NK-92 treated with Interleukin-12 subunit alpha and Interleukin-12 subunit beta, amount 100 ng/mL, for 24 hours (cell line): ENCODE data around the gene ZNF366.

ENCODE experiments used
- DNase-seq: peaks from one replicate; lab custom pipeline; 2025; lab: John Stamatoyannopoulos, UW

ZNF366 gene, protein sequence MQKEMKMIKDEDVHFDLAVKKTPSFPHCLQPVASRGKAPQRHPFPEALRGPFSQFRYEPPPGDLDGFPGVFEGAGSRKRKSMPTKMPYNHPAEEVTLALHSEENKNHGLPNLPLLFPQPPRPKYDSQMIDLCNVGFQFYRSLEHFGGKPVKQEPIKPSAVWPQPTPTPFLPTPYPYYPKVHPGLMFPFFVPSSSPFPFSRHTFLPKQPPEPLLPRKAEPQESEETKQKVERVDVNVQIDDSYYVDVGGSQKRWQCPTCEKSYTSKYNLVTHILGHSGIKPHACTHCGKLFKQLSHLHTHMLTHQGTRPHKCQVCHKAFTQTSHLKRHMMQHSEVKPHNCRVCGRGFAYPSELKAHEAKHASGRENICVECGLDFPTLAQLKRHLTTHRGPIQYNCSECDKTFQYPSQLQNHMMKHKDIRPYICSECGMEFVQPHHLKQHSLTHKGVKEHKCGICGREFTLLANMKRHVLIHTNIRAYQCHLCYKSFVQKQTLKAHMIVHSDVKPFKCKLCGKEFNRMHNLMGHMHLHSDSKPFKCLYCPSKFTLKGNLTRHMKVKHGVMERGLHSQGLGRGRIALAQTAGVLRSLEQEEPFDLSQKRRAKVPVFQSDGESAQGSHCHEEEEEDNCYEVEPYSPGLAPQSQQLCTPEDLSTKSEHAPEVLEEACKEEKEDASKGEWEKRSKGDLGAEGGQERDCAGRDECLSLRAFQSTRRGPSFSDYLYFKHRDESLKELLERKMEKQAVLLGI

DNA sequence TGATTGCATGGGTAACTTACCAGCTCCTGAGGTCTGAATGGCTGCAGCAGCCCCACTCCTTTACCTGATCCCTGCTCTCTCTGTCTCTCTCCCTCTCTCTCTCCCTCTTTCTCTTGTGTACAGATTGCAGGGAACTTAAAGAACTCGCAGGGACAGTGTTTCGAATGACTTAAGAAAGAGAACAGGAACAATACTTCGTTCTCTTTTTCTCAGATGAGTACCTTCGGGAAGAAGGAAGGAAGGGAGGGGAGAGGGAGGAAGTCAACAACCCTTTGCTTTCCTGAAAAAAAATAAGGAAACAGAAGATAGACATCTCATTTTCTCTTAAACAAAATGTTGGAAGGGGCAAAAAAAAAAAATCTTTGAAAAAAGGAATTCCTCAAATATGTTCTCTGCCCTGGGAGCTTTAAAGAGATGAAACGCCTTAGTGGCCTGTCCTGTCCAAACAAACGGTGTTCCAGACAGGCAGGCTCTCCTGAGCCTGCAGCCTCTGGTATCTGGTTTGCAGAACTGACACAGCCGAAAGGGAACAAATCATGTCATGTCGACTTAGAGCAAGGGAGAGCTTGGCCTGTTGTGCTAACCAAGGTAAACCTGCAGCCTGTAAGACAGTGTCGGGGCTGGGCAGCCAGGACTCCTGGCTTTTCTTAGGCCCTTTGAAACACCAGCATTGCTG is at the start of gene ZNF366:
ZNF366 (minus strand) TSS at position 180 of the 676 bp plus-strand sequence. CDS start 45,914 bp downstream, outside the sequence.
- no peak for DNase-seq

GRCh38 chr5:72556351-72557166 is 49.3 kb upstream of the ZNF366 start:
- no peak for DNase-seq

DNA sequence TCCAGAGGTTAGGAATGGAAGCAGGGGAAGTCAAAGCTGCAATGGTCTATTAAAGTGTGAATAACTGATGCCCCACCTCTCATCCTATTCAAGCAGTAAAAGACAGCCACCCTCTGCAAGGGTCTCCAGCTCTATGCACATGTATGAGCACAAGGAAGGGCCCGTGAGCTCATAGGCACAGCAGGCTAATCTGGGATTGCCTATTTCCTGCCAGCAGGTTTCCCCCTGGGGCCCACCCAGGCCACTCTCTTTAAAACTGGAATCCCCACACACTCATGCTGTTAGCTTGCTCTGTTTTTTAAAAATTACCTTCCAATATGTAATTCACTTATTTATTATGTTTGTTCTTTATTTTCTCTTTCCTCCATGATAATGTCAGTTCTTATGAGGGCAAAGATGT is 48.7 kb upstream of the ZNF366 start:
- no peak for DNase-seq

- DNase-seq: no peak
Observed at GRCh38 chr5:72554897-72555296, 47.7 kb upstream of the ZNF366 start.

DNA sequence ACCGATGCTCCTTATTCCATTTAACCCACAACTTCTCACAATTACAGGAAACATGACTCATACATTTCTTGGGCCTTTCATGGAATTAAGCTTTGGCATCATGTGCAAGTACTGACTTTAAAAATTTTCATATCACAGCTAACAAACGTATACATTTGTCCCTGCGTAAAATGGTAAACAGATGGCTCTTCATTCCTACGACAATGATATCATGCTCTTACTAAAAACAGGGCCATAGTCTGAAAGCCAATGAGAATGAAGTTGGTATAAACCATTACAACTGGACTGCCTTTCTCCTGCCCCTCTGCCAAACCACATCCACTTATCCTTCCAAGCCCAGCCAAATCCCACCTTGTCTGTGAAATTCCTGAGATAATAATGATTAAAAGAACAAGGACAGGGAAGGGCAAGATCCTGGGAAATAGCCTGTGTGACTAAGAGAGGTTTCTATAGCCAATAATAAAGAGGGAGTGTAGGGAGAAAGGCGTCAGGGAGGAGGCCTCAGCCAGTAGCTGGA is 44.9 kb upstream of the ZNF366 start:
- DNase-seq: no peak

DNA sequence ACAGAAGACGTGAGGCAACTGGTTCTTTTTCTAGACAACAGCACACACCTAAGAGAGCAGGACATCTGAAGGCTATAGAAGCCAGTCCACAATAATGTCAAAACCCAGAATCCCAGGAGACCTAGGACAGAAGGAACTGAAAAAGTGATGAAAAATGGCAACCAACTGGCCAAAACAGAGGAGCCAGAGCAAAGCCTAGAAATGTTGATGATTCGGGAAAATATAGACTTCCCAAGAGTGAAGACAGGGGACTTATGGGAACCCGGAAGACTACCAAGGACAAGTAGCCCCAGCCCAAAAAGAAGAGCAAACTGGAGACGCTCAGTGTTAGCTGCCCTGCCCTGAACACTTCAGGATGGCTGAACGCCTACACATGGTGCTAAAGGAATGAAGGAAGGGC is 43.4 kb upstream of the ZNF366 start:
- no peak for DNase-seq

GRCh38 chr5:72543811-72544210 is 36.6 kb upstream of the ZNF366 start:
- no peak for DNase-seq

- no peak for DNase-seq
Observed at GRCh38 chr5:72543365-72543764, 36.2 kb upstream of the ZNF366 start.

GRCh38 chr5:72542695-72543094 is 35.5 kb upstream of the ZNF366 start:
- no peak for DNase-seq

GRCh38 chr5:72541501-72542225 is 34.5 kb upstream of the ZNF366 start:
- DNase-seq: no peak

GRCh38 chr5:72540759-72541438 is 33.7 kb upstream of the ZNF366 start:
- DNase-seq: no peak

GRCh38 chr5:72539726-72540125 is 32.5 kb upstream of the ZNF366 start:
- no peak for DNase-seq

- DNase-seq: no peak
Observed at GRCh38 chr5:72539038-72539437, 31.8 kb upstream of the ZNF366 start.

GRCh38 chr5:72537166-72537565 is 30.0 kb upstream of the ZNF366 start:
- no peak for DNase-seq

DNA sequence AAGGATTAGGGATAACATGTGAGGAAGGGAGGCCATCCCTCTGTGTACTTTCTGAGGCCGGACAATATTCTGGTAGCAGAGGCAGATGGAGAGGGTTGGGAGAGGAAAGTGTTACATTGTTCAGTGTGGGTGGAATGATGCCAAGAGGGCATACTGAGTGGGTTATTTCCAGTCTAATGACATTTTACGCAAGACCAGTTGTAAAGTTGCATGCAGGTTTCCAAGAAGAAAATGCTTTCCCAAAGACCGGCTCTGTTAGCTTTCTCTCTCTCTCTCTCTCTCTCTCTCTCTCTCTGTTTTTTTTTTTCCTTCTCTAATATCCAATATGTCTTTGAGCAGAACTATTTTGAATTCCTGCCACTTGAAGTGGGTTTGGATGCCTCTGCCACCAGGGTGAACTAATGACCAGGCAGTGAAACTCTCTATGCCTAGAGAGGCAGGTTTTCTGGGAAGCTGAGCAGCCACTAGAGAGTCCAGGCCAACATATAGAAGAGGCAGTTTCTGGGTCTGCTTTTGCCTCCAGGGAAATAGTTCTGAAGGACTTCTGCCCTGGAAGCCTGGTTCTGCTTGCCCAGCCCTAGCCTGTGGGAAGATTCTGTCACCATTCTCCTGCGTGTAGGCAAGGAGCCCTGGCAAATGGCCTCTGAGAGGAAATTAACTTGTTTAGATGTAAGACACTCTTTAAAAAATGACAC is 24.4 kb upstream of the ZNF366 start:
- DNase-seq: no peak

GRCh38 chr5:72530196-72530595 is 23.0 kb upstream of the ZNF366 start:
- DNase-seq: no peak

DNA sequence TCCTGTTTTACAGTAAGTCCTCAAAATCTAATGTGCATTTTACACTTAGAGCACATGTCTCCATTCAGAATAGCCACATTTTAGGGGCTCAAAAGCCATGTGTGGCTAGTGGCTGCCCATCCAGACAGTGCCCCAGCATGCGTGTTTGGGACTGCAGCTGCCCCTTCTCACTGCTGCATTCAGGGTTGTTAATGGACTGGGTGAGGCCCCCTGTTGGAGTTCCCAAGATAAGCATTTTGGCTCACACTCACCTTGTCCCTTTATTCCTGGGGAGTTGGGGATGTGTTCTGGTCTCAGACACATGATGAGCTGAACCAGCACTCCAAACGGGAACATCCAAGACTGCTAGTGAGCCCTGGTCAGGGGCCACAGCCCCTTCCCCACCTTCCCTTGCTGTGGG is 22.2 kb upstream of the ZNF366 start:
- DNase-seq: no peak

DNA sequence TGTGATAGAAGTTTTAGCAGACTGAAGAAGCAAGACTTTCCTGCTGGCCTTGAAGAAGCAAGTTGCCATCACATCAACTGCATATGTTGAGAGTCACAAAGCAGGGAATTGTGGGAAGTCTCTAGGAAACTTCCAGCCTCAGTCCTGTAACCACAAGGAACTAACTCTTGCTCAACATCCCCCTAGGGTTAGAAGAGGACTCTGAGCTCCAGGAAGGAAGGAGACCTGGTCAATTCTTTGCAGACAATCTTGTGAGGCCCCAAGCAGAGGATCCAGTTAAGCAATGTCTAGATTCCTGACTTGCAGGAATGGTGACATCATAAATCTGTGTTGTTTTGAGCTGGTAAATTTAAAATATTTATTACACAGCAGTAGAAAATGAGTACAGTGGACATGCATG is 18.6 kb upstream of the ZNF366 start:
- DNase-seq: no peak

DNA sequence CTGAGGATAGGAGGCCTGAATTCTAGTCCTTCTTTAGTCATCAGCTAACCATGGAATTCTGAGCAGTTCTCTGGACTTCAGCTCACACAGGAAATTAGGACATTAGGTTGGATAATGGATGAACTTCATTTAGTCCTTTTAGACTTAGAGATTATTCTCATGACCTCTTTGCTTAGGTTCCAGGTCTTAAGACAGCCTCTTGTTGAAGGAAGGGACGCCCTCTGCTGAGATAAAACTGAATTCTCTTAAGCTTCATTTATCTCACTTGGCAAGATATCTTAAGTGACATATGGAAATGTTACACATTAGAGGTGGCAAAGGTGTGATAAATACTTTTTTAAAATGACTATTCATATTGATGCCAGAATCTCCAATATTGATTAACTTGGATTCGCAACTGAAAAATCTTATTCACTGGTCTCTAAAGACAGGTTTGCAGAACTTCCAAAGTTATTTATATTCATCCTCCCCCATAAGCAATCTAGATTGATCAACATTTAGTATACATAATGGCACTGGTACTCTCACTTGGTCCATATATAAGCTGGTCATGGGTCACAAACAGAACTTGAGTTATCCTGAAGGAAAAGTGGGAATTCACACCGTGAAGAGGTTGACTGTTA is 16.9 kb upstream of the ZNF366 start:
- DNase-seq: no peak
